Hepatocyte (in vitro differentiated cells): Measurements from ENCODE around the gene NUDT4B.
"Not testable (repeated sequence)": the region's sequence is repeated elsewhere in the genome, so short reads cannot be mapped to it uniquely, and the experiment has no call there.

Experiments used
- EZH2 ChIP-seq: fragments of 200-600 bp; sonication (generic); IDR thresholded peaks from 2 replicates; pipeline ENCODE4 v1.6.1; 2016; ENCODE audit warnings: antibody characterized with exemption, mild to moderate bottlenecking, borderline replicate concordance
- EZH2phosphoT487 ChIP-seq: fragments of 200-600 bp; sonication (generic); IDR thresholded peaks from one replicate; pipeline ENCODE4 v1.6.1; 2018; ENCODE audit warnings: antibody characterized with exemption, mild to moderate bottlenecking, low read depth, moderate library complexity; ENCODE audit not compliant: unreplicated experiment, severe bottlenecking
- TF ChIP-seq, protein P1 (sequence below): fragments of 200-600 bp; sonication (generic); IDR thresholded peaks from 2 replicates; pipeline ENCODE4 v1.5.1; 2016; ENCODE audit warnings: antibody characterized with exemption, mild to moderate bottlenecking; ENCODE audit not compliant: poor library complexity

DNA sequence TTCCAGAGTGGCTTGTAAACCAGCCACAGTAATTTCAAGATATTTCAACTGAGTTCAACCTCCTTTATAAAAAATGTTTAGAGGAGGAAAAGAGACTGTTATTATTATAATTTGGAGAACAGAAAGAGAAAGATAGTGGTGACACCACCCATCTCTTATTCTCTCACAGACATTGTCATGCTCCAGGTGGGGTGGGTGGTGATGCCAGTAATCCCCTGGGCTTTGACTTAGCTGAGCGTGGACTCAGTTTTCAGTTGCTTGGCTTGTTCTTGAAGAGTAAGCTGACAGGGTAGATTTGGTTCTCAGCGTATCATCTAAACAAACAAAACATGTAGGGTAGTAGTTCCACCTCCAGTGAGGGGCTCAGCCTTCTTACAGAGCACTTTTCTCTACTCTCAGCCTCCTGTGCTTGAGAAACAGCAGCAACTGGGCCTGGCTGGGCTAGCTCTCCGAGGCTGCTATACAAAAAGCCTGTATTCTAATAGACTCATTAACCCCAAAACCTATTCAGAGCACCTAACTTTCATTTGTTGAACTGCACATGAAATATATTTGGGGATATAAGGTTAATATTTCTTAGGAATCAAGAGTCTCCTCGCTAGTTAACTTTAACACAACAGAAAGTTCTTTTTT is 43.1 kb upstream of the NUDT4B start:
- TF ChIP-seq, protein P1, sequence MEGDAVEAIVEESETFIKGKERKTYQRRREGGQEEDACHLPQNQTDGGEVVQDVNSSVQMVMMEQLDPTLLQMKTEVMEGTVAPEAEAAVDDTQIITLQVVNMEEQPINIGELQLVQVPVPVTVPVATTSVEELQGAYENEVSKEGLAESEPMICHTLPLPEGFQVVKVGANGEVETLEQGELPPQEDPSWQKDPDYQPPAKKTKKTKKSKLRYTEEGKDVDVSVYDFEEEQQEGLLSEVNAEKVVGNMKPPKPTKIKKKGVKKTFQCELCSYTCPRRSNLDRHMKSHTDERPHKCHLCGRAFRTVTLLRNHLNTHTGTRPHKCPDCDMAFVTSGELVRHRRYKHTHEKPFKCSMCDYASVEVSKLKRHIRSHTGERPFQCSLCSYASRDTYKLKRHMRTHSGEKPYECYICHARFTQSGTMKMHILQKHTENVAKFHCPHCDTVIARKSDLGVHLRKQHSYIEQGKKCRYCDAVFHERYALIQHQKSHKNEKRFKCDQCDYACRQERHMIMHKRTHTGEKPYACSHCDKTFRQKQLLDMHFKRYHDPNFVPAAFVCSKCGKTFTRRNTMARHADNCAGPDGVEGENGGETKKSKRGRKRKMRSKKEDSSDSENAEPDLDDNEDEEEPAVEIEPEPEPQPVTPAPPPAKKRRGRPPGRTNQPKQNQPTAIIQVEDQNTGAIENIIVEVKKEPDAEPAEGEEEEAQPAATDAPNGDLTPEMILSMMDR = not testable (repeated sequence)
- TF ChIP-seq EZH2phosphoT487, EZH2: not testable (repeated sequence)
